Skeletal muscle satellite cell (primary cell): Measurements from ENCODE around the gene KRT81.
A peak's percentile ranks its signal among the peaks of the same experiment; 100 is the strongest.

Source experiments
- H3K27me3 ChIP-seq: 2 replicates; pipeline ENCODE4 v1.7.0; 2013; ENCODE audit warnings: low read length; ENCODE audit not compliant: control insufficient read depth, insufficient read depth
- H3K36me3 ChIP-seq: 2 replicates; pipeline ENCODE4 v1.7.0; 2013; ENCODE audit warnings: mild to moderate bottlenecking, control low read depth, low read length; ENCODE audit not compliant: insufficient read depth
- H3K4me1 ChIP-seq: 2 replicates; pipeline ENCODE4 v1.7.0; 2013; ENCODE audit warnings: low read length; ENCODE audit not compliant: control insufficient read depth, insufficient read depth
- H3K4me2 ChIP-seq: 2 replicates; pipeline ENCODE4 v1.7.0; 2013; ENCODE audit warnings: mild to moderate bottlenecking, low read length
- H3K4me3 ChIP-seq: 2 replicates; pipeline ENCODE4 v1.7.0; 2013; ENCODE audit warnings: low read length
- H3K9ac ChIP-seq: 2 replicates; pipeline ENCODE4 v1.7.0; 2013; ENCODE audit warnings: mild to moderate bottlenecking, low read depth, low read length, moderate library complexity
- H3K9me3 ChIP-seq: replicated peaks from 2 replicates; pipeline ENCODE4 v1.7.0; 2013; ENCODE audit warnings: mild to moderate bottlenecking, control low read depth, low read length

Gene KRT81

GRCh38 chr12:52278575-52279421 is 12.5 kb downstream of the KRT81 start:
- H3K36me3 ChIP-seq: no peaks in the 10 kb centered on the region
- H3K9me3 ChIP-seq: no peaks in the 10 kb centered on the region
- H3K27me3 ChIP-seq: no peaks in the 10 kb centered on the region
- H3K4me3 ChIP-seq: peak overlapping the region; percentile 53
- H3K4me1 ChIP-seq: peaks cover 46% of the 10 kb centered on the region
- H3K9ac ChIP-seq: peak overlapping the region; percentile 87
- peak overlapping the region; percentile 68 for H3K4me2 ChIP-seq

DNA sequence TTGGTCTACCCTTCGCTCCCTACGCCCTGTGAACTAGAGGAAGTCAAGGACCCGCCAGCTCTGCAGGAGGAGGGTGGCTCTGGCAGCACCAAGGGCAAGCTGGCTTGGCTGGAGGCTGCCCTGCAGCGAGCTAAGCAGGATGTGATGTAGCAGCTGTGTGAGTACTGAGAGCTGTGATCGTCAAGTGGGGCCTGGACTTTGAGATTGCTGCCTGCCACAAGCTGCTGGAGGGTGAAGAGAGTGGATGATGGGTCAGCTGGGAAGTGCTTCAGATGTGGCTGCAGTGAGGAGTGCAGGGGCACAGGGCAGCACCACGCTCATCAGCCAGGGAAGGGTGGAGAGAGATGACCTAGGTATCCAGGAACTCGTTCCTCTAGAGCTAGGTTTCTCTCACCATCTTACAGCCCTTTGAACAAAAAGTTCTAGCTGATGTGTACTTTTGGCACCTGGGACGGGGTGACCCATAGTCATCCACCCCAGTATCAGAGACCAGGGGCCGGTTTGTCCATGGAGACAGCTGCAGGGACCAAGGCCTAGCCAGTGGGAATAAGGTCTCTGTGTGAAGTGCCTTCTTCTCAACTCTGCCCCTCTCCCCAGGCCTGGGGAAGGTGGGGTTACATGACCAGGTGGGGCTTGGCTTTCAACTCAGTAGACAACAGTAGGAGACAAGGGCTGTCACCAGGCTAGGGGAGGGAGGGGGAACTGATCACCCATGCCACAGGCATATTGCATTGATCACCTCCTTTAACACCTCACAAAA is 13.7 kb downstream of the KRT81 start:
- Histone ChIP-seq H3K4me1 (peaks cover 46% of the 10 kb centered on the region), H3K4me3 (no peak overlapping the region), H3K9ac (peak overlapping the region; percentile 7), H3K36me3 (no peaks in the 10 kb centered on the region), H3K4me2 (no peak overlapping the region), H3K9me3 (no peaks in the 10 kb centered on the region), H3K27me3 (no peaks in the 10 kb centered on the region)

GRCh38 chr12:52275686-52276085 is 15.6 kb downstream of the KRT81 start:
- Histone ChIP-seq H3K4me1 (peaks cover 34% of the 10 kb centered on the region), H3K4me3 (no peak overlapping the region), H3K36me3 (no peaks in the 10 kb centered on the region), H3K4me2 (no peak overlapping the region), H3K27me3 (no peaks in the 10 kb centered on the region), H3K9ac (no peak overlapping the region), H3K9me3 (no peaks in the 10 kb centered on the region)

DNA sequence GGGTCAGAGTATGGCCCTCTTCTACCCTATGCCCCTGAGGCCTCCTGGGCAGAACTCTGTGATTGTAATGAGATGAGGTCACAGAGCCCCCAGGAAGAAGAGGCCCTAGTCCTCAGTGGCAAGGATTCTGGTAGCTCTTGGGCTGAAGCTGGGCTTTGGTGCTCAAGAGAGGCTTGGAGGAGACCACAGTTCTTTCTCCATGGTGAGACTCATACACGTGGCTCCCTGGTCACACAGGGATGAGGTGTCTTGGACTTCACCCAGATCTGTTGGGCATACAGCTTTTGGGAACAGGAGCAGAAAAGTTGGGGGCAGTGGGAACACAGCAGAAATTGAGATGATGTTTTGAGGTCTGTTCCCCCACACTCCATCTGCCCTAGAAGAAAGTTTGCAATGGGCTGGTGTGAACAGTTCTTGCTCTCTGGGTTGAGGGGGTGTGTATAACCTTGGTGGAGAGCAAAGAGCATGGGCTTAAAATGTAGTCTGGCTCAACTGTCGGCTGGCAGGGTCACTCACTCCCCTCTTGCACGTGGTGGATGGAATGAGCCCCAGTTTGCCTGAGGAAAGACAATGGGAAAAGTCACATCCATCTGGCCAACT is 16.7 kb downstream of the KRT81 start, which contains the start of gene KRT86:
KRT86 (plus strand) TSS at position 125 of the 600 bp plus-strand sequence. CDS start 27,272 bp downstream, outside the sequence.
- Histone ChIP-seq H3K4me2 (no peak within 1 kb of the TSS), H3K36me3 (no peaks in the 10 kb centered on the region), H3K4me3 (no peak within 1 kb of the TSS), H3K9me3 (no peaks in the 10 kb centered on the region), H3K27me3 (no peaks in the 10 kb centered on the region), H3K9ac (no peak within 1 kb of the TSS), H3K4me1 (peaks cover 23% of the 10 kb centered on the region)

DNA sequence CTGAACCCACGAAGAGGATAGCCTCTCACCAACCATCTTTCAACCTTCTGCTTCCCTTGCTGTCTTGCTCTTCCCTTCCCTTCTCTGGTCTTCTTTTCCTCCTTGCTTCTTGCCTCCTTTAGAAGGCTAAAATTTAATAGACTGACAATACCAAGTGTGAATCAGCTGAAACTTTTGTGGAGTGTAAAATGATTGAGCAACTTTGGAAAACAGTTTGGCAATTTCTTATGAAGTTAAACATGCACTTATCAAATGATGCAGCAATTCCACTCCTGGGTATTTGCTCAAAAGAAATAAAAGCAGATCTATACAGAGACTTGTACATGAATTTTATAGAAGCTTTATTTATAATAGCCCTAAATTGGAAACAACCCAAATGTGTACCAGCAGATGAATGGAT is 20.2 kb downstream of the KRT81 start:
- Histone ChIP-seq H3K4me1 (peaks cover 7% of the 10 kb centered on the region), H3K9me3 (no peaks in the 10 kb centered on the region), H3K9ac (no peak overlapping the region), H3K36me3 (no peaks in the 10 kb centered on the region), H3K4me2 (no peak overlapping the region), H3K27me3 (no peaks in the 10 kb centered on the region), H3K4me3 (no peak overlapping the region)

GRCh38 chr12:52270541-52271070 is 20.7 kb downstream of the KRT81 start:
- no peaks in the 10 kb centered on the region for H3K36me3 ChIP-seq
- no peaks in the 10 kb centered on the region for H3K27me3 ChIP-seq

DNA sequence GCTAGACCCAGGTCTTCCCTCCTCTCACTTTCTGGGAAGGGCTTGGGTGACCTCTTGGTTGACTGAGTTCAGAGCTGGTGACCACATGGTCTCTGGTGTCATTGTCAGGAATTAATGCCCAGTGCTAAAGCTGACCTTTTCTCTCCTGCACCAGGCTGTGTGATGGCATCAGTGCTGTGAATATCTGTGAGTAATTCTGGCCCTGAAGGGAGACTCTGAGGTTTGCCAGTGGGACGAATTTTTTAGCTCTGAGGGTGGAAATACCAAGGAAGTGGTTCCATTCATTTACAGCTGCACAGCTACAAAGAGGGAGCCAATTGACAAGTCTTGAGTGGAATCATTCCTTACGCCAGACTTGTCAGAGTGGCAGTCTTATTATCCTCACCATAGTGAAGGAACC is 23.1 kb downstream of the KRT81 start:
- no peaks in the 10 kb centered on the region for H3K9me3 ChIP-seq
- no peak overlapping the region for H3K9ac ChIP-seq
- H3K36me3 ChIP-seq: no peaks in the 10 kb centered on the region
- no peak overlapping the region for H3K4me2 ChIP-seq
- H3K4me3 ChIP-seq: no peak overlapping the region
- no peaks in the 10 kb centered on the region for H3K27me3 ChIP-seq
- peaks cover 7% of the 10 kb centered on the region for H3K4me1 ChIP-seq

More at GRCh38 chr12:52270541-52271070, 20.7 kb downstream of the KRT81 start:
- no peak overlapping the region for H3K4me2 ChIP-seq
- no peak overlapping the region for H3K4me3 ChIP-seq
- H3K9ac ChIP-seq: no peak overlapping the region
- no peaks in the 10 kb centered on the region for H3K9me3 ChIP-seq
- peaks cover 7% of the 10 kb centered on the region for H3K4me1 ChIP-seq

- Histone ChIP-seq H3K4me3 (no peak overlapping the region), H3K36me3 (no peaks in the 10 kb centered on the region), H3K9ac (no peak overlapping the region), H3K9me3 (no peaks in the 10 kb centered on the region), H3K4me1 (peaks cover 7% of the 10 kb centered on the region), H3K27me3 (no peaks in the 10 kb centered on the region), H3K4me2 (no peak overlapping the region)
Measured at GRCh38 chr12:52267699-52268098, 23.6 kb downstream of the KRT81 start.

GRCh38 chr12:52267266-52267665 is 24.1 kb downstream of the KRT81 start:
- Histone ChIP-seq H3K9ac (no peak overlapping the region), H3K4me1 (peaks cover 7% of the 10 kb centered on the region), H3K4me2 (no peak overlapping the region), H3K27me3 (no peaks in the 10 kb centered on the region), H3K4me3 (no peak overlapping the region), H3K9me3 (no peaks in the 10 kb centered on the region), H3K36me3 (no peaks in the 10 kb centered on the region)

DNA sequence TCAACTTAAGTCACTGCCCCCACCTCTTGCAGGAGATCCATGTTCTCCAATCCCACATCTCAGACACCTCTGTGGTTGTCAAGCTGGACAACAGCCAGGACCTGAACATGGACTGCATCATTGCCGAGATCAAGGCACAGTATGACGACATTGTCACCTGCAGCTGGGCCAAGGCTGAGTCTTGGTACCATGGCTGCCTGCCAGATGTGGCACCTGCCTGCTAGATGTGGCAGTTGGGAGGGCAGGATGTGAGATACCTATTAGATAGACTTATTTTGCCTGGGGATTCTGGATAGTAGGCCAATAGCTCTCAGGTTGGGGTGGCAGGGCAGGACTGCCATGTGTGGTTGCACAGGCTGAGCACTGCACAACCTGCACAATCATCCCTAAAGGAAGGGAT is 24.8 kb downstream of the KRT81 start:
- no peak overlapping the region for H3K4me2 ChIP-seq
- H3K27me3 ChIP-seq: no peaks in the 10 kb centered on the region
- no peak overlapping the region for H3K9ac ChIP-seq
- peaks cover 7% of the 10 kb centered on the region for H3K4me1 ChIP-seq
- H3K4me3 ChIP-seq: no peak overlapping the region
- no peaks in the 10 kb centered on the region for H3K36me3 ChIP-seq
- no peaks in the 10 kb centered on the region for H3K9me3 ChIP-seq

- no peak overlapping the region for H3K4me3 ChIP-seq
- no peaks in the 10 kb centered on the region for H3K27me3 ChIP-seq
- peaks cover 28% of the 10 kb centered on the region for H3K4me1 ChIP-seq
- no peaks in the 10 kb centered on the region for H3K9me3 ChIP-seq
- H3K9ac ChIP-seq: no peak overlapping the region
- no peaks in the 10 kb centered on the region for H3K36me3 ChIP-seq
- no peak overlapping the region for H3K4me2 ChIP-seq
Measured at GRCh38 chr12:52264435-52264825, 26.9 kb downstream of the KRT81 start.
